ACHN (cell line): Measurements from ENCODE around the gene NRCAM.

Experiments
- DNase-seq: peaks from one replicate; pipeline ENCODE4 v3.0.0-alpha.2; 2015
- in situ Hi-C: cut with HindIII; loops from 2 replicates; pipeline ENCODE4 v1.10.0; 2017; ENCODE audit warnings: low sequenced_read_pairs, low pct_ligation_motif_present, low pct_unique_long_range_greater_than_20kb

The NRCAM gene

GRCh38 chr7:108142180-108142579, 314.1 kb downstream of the NRCAM start:
- no peak for DNase-seq
- in situ Hi-C loops, result no loop called here

GRCh38 chr7:108140671-108141070, 315.6 kb downstream of the NRCAM start:
- in situ Hi-C loops, result no loop called here
- no peak for DNase-seq

- DNase-seq, result no peak
- in situ Hi-C loops, result no loop called here
Measured at GRCh38 chr7:108138911-108139310, 317.3 kb downstream of the NRCAM start.

- DNase-seq, result no peak
- in situ Hi-C loops, result no loop called here
Measured at GRCh38 chr7:108137993-108138392, 318.2 kb downstream of the NRCAM start.

GRCh38 chr7:108137040-108137439, 319.2 kb downstream of the NRCAM start:
- no peak for DNase-seq
- in situ Hi-C loops, result no loop called here

- in situ Hi-C loops, result no loop called here
- no peak for DNase-seq
Measured at GRCh38 chr7:108136191-108136688, 320.0 kb downstream of the NRCAM start.

GRCh38 chr7:108135446-108136190, 320.6 kb downstream of the NRCAM start:
- in situ Hi-C loops, result no loop called here
- no peak for DNase-seq

GRCh38 chr7:108134486-108134885, 321.8 kb downstream of the NRCAM start:
- in situ Hi-C loops, result no loop called here

GRCh38 chr7:108132551-108133265, 323.5 kb downstream of the NRCAM start:
- in situ Hi-C loops, result no loop called here
- no peak for DNase-seq

More at GRCh38 chr7:108134486-108134885, 321.8 kb downstream of the NRCAM start:
- DNase-seq, result no peak

- DNase-seq, result no peak
- in situ Hi-C loops, result no loop called here
Measured at GRCh38 chr7:108130261-108130660, 326.0 kb downstream of the NRCAM start, which contains the start of gene LAMB4. Gene LAMB4 (minus strand): TSS chr7:108130361. CDS start chr7:108123164, 7,197 bp downstream.

- in situ Hi-C loops, result no loop called here
Measured at GRCh38 chr7:108129018-108129965, 326.9 kb downstream of the NRCAM start.

GRCh38 chr7:108128514-108128913, 327.7 kb downstream of the NRCAM start:
- in situ Hi-C loops, result no loop called here
- DNase-seq, result no peak

More at GRCh38 chr7:108129018-108129965, 326.9 kb downstream of the NRCAM start:
- DNase-seq, result no peak

GRCh38 chr7:108127461-108127860, 328.8 kb downstream of the NRCAM start:
- DNase-seq, result no peak
- in situ Hi-C loops, result no loop called here

- DNase-seq, result no peak
- in situ Hi-C loops, result no loop called here
Measured at GRCh38 chr7:108124820-108125219, 331.4 kb downstream of the NRCAM start.

GRCh38 chr7:108122181-108122580, 334.1 kb downstream of the NRCAM start:
- in situ Hi-C loops, result no loop called here
- no peak for DNase-seq

- no peak for DNase-seq
- in situ Hi-C loops, result no loop called here
Measured at GRCh38 chr7:108120933-108121332, 335.3 kb downstream of the NRCAM start.

GRCh38 chr7:108120196-108120595, 336.0 kb downstream of the NRCAM start:
- in situ Hi-C loops, result no loop called here
- no peak for DNase-seq

- in situ Hi-C loops, result no loop called here
- no peak for DNase-seq
Measured at GRCh38 chr7:108118959-108119358, 337.3 kb downstream of the NRCAM start.
